Stimulated activated CD4-positive, alpha-beta T cell treated with anti-CD3 and anti-CD28 coated beads, Interleukin-2, amount 100 ng/mL, for 48 hours (primary cell): ENCODE measurements around the gene GSTO1.

ENCODE experiments used
- DNase-seq, 2 donors: peaks; one replicate each; pipeline ENCODE4 v3.0.0-alpha.2; 2020

The GSTO1 gene

GRCh38 chr10:104252368-104252767 lies 2.3 kb upstream of the GSTO1 start:
- no peak for DNase-seq

- DNase-seq, result no peak
Measured at GRCh38 chr10:104253106-104253505, 1.6 kb upstream of the GSTO1 start.

DNA sequence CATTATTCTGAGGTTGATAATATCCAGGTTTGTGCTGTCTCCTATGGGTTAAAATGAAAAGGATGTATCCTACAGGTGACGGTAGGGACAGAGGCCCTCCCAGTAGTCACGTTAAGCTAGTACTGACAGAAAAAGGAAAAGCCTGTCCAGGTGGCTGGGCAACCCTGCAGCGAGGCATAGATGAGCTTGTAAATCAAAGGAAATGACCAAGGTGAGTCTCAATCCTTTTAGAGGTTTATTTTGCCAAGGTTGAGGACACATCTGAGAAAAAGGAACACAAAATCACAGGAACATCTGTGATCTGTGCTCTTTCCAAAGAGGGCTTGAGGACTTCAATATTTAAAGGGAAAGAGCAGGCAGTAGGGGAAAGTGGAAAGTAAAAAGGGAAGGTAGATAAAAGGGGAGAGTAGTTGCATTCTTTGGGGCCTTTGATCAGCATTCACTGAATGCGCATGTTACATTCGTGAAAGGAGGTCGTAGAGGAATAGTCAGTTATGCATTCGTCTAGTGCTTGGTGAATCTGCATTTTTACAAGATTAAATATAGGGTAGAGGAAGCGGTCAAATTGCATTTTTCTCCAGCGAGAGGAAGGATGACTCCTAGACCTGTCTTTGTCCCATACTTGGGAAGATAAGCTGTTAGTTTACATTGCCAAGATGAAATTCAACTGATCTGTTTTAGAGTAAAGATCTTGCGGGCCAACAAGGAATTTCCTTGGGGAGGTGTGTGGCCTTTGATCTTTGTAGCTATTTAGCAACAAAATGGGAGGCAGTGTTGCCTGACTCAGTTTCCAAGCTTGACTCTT lies 884 bp upstream of the GSTO1 start:
- no peak for DNase-seq

DNA sequence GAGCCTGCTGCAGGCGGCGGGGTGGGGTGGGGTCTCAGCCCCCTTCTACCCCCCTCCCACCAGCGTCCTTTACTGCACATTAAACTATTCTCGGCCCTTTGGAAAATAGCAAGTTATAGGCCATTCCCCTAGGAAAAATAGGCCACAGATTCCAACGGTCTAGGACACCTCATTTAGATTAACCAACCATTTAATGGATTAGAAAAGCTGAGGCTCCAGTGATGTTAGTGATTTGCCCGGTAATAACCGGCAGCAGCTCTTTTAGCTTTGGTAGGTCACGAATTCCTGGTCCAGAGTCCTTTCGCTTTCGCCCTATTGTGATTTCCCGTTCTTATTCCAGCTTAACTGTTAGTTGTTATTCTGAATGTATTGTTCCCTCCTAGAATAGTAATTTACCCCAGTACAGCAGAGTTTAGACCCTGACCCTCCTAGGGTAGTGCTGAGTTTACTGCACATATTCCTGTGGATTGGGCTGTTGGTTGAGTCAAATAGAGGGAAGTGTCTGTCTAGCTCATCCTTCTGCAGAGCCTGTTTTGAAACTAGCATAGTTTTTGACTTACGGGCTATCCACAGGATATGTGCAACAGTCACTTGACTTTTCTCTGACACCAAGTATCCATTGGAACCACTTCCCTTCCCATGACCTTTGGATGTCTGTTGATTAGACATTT lies 754 bp downstream of the GSTO1 start:
- no peak for DNase-seq

GRCh38 chr10:104256335-104256961 lies 1.8 kb downstream of the GSTO1 start:
- DNase-seq, result no peak

DNA sequence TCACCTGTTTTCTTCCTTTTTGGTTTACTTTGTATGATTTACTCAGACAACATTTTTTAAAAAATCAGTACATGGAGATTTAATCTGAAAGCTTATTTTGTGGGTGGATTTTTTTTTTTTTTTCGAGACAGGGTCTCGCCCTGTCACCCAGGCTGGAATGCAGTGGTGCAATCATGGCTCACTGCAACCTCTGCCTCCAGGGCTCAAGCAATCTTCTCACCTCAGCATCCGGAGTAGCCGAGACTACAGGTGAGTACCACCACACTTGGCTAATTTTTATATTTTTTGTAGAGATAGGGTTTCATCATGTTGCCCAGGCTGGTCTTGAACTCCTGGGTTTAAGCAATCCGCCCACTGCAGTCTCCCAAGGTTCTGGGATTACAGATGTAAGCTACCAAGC lies 2.5 kb downstream of the GSTO1 start:
- no peak for DNase-seq

GRCh38 chr10:104258209-104258608 lies 3.5 kb downstream of the GSTO1 start:
- no peak for DNase-seq

- DNase-seq, result no peak
Measured at GRCh38 chr10:104259456-104259855, 4.8 kb downstream of the GSTO1 start.

DNA sequence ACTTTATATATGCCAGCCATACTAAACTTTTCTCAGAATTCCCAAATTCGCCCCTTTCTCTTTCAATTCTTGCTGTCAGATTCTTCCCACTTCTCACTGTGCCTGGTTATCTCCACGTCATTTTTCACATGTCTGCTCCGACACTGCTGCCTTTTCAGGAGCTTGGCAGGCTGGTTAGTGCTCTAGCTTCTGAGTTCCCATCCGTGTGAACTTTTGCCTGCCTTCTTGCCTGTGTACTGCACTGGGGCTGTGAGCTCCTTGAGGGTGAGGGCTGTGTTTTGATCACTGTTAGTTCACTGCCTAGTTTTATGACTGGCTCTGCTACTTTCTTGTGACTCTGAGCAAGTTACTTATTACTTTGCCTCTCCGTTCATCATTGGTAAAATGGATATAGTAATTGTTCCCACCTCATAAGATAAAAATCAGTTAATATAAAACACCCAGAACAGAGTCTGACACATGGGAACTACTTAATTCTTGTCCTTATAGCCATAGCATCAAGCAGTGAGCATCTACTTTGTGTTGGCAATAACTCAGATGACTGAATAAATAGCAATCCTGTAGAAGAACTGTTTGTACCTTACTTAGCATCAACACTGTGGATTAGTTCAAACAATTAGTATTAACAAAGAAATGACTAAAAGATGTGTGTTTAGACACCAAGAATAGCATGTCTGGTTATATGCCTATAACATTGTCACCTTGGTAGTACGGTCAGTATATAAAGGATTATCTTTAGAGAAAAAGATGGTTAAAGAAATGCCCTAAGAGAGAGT lies 5.5 kb downstream of the GSTO1 start:
- DNase-seq, result no peak

DNA sequence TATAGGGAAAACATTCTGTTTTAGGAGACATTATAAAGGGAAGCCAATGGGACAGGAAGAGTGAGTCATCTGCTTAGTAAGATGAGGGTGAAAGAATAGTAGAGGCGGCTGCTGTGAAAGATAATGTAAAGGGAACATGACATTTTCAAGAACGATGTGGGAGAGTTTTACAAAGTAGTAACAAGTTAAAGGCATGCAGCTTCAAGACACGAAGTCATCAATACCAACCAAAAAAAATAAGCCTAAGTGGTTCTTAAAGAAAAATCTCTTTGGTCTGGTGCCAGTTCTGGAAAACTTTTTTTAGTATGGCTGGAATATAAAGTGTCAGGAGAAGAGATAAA lies 6.1 kb downstream of the GSTO1 start:
- no peak for DNase-seq

DNA sequence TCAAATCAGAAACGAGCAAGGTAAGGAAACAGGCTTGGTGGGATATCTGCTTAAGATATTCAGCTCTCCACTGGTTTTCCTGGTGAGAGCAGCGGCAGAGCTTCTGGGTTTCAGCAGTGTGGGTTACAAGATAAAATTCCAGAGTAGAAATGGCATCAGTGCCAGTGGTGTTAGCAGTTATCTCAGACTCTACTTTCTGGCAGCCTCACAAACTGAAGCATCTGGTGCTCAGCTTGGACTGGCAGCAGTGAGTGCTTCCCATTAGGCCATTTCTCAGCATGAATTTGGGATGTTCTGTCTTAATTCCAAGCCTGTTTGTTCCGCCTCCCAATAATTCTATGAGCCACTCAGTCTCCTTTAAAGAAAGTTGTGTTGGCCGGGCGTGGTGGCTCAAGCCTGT lies 7.4 kb downstream of the GSTO1 start:
- no peak for DNase-seq

DNA sequence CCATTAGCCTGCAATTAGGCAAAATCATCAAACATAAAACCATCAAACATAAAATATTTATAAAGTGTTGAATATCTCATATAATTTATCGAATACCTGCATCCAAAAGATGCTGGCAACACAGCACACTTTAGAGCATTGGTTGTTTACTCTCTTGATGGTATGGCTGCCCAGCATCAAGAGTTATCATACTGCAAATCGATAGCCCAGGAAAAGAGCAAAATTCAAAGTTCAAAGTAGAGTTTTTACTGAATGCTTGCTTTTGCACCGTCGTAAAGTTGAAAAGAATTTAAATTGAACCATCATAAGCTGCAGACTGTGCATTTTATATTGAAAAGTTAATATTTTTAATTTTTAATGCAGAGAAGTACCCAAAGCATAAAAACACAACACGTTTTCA lies 10.1 kb downstream of the GSTO1 start:
- DNase-seq, result no peak

DNA sequence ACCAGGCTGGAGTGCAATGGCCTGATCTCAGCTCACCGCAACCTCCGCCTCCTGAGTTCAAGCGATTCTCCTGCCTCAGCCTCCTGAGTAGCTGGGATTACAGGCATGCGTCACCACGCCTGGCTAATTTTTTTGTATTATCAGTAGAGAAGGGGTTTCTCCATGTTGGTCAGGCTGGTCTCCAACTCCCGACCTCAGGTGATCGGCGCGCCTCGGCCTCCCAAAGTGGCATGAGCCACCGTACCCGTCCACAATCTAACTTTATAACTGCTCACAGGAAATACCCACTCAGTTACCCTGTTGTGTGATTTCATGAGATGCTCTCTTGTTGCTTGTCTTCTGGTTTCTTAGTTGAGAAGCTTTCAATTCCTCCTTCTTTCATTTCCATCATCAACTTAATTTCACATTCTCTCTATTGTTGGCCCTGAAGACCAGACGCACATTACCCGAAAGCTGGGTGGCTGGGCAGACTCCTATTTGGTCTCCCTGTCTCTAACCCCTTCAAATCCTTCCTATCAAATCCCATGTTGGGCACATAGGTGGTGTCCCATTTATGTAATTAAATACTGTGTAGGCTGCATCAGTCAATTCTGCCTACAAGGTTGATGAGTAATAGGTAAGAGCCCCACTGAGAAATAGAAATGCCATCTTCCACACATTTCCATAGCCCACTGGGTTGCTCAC lies 13.2 kb downstream of the GSTO1 start:
- DNase-seq, result no peak

DNA sequence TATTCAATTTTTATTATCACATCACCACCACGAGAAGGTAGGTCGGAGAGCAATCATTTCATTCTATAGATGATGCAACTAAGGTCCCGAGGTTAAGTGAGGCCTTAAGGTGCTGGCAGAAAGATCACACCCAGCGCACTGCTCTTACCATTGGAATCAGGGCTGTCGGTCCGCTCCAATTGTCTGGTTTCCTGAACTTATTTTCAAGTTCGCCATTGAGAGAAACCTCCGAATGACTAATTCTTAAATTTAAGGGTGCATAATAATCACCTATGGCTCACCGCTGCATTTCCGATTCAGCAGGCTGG lies 13.7 kb downstream of the GSTO1 start:
- no peak for DNase-seq

DNA sequence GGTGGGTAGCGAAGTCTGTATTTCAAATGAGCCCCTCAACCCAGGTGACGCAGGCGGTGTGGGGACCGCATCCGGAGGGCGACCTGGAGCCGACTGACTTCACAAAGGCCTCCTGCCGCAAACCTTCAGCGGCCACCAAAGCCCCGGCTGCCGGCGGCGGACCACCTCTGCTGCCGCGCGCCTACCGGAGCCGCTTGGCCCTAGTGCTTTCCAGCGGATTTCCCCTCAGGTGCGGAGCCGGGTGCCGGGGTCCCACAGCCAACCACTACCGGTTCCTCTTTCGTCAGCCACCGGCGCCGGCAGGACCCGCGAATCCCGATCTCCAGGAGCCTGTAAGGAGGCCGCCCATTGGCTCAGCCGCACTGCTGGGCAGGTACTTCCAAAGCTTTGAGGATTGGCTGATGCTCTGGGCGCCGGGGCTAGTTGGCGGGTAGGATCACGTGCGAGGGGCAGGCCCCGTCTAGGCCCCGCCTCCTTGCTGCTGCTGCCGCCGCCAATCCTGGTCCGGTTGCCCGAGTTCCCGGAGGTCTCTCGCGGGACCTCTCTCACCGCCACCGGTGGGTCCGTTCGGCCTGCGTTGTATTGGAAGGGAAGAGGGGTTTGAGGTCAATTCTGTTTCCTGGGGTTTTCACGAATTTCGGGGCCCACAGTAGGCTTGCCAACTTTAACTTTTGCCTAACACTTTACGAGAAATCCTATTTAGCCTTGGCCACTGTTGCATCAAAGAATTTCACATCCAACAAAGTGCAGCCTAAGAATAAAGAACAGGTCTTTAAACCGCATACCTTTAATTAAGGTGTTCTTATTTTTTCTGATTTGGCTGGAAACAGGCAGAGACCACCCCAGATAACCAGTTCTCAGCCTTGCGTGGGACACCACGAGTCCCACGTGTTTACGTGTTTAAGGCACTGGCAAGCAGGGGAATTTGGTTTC lies 14.3 kb downstream of the GSTO1 start, which contains the start of gene GSTO2:
Gene GSTO2, plus strand, starts transcription at position 472 of the 933 bp plus-strand sequence. CDS start 5,732 bp downstream, outside the sequence.
- DNase-seq, result peak; percentile 92 to 93

GRCh38 chr10:104273286-104273685 lies 18.6 kb downstream of the GSTO1 start:
- DNase-seq, result no peak

DNA sequence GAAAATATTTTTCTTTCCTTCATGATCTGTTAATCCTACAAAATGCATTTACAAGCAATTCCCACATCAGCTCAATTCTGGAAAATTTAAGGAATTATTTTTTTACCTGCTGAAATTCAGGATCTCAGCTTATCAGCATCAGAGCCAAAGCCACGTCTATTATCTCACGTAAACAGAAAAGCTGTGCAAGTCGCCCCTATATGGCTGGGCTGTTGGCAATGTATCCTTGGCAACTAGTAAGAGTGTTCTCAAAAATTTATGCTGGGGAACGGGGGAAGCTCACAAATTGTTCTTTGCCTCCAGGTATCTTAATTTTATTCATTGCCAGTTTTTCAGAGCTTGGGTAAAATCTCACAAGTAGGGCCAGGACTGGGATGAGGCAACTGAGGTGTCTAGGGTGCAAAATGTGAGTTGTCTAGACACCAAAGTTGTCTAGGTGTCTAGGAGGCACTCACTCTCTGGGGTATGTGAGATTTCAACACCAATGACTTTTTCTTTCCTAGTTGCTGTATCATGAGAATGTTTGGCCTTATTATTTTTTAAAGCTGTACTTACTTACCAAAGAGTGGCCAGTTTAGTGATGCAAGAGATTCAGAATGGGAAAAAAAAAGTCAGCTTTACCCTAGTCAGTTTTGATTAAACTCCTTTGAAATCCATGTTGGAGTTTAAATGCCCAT lies 19.3 kb downstream of the GSTO1 start:
- DNase-seq, result no peak

- peak; percentile 37 to 53 for DNase-seq
Measured at GRCh38 chr10:104274762-104275721, 20.4 kb downstream of the GSTO1 start.

DNA sequence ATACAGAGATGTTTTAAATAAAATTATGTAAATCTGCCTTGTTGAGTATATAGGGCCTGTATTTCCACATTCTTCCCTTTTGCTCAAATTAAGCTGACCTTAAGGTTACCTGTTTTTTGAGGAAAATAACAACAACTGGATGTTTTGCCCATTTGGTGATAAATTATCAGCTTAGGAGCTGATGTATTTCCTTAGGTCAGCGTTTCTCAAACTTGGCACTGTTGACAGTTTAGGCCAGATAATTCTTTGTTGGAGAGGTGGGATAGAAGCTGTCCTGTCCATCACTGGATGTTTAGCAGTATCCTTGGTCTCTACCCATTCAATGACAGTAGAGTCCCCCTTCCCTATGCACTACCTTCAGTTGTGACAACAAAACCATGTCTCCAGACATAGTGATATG lies 21.5 kb downstream of the GSTO1 start:
- DNase-seq, result no peak

DNA sequence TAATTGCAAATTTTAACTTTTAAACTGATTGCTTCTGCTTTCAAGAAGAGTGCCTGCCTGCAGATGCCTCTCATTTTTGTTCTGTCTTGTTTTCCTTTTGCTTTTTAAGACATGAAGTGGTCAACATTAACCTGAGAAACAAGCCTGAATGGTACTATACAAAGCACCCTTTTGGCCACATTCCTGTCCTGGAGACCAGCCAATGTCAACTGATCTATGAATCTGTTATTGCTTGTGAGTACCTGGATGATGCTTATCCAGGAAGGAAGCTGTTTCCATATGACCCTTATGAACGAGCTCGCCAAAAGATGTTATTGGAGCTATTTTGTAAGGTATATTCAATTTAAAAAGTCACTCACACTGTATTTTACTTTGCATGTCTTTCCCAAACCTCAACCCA lies 23.1 kb downstream of the GSTO1 start:
- DNase-seq, result no peak
